Renal cortex interstitium (tissue), 11 donors: ENCODE measurements around the gene FHDC1. TPM values are rescaled to one million over a fixed set of nuclear protein-coding genes. Genes with fewer than 3 reads are reported as not detected.

Source experiments
- DNase-seq, 11 donors: peaks; one replicate each; pipeline ENCODE4 v3.0.0-alpha.2; 2013; ENCODE audit warnings: low read depth in 9 of 11, low spot score in 4 of 11; ENCODE audit errors: extremely low read depth in 1 of 11
- polyA plus RNA-seq, 3 donors: library from polyadenylated mRNA; unstranded; fragments of 120-200 nt; gene quantifications; one replicate each; pipeline ENCODE4 v1.2.1, GENCODE V29; 2013; ENCODE audit not compliant: insufficient read length in 3 of 3

FHDC1 gene
- polyA plus RNA-seq, 3 donors = 3.8 to 4.9 (median 4.4) TPM

DNA sequence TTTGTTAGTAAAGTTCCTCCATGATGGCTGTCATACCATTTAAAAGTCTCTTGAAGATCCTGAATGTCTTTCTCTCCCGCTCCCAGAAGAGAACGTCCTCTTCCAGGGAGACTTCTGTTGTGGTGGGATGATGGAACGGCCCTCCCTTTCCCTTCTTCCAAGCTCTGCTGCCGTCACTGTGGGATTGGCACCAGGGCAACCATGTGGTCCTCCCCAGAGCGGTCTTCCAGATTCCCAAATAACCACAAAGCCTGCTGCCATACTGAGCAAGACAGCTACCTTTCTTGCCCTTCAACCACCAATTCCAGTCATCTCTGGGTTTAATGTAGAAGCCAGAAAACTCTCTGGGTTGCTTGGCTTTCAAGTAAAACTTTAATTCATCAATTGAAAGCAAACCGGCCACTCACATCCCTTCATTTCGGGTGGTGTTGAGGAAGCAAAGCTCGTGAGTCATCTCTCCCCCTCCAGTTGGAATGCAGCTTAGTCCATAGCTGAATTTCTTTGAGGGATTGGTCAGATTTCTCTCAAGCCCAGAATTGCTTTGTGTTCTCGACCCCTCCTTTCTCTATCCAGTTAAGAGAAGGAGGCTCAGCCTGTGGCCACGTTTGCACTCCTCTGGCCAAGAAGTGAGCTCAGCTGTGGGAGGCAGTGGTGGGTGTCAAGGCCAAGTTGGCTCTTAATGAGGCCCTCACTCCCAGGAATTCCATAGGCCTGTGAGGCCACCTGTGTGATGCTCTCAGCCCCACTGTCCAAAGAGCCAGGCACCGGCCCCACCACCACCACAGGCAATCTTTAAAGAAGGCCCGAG is 36.9 kb downstream of the FHDC1 start:
- no peak for DNase-seq

GRCh38 chr4:152973629-152974467 is 37.7 kb downstream of the FHDC1 start:
- DNase-seq = no peak

GRCh38 chr4:152974468-152975379 is 38.6 kb downstream of the FHDC1 start:
- no peak for DNase-seq

GRCh38 chr4:152975380-152976211 is 39.5 kb downstream of the FHDC1 start:
- DNase-seq = no peak

GRCh38 chr4:152976212-152976761 is 40.2 kb downstream of the FHDC1 start:
- DNase-seq = no peak

DNA sequence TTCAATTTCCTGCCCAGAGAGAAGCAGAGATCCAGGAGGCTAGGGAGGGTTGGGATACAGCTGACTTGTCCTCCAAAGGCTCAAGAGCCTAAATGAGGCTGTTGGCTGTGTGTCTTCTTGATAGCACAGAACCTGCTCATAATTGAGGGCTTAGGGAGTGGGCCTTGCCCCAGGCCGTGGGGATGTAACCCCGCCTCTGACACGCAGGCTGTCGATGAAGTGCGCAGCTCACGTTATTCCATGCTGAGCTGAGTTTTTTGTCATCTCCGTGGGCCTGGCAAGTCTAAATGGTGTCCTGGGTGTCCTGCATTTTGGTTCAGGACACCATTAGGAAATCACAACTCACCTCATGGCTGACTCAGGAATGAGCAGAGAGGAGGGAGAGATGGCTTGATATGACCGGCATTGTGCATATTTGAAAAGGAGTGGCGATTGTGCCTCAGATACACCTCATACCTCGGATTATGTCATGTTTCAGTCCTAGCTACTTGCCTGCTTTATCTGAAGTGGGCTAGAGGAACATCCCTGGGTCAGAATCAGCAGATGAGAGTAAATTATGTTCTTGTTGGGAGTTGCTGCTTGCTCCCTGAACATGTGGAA is 43.7 kb downstream of the FHDC1 start:
- DNase-seq = no peak

GRCh38 chr4:152981278-152981677 is 45.2 kb downstream of the FHDC1 start:
- DNase-seq = no peak

DNA sequence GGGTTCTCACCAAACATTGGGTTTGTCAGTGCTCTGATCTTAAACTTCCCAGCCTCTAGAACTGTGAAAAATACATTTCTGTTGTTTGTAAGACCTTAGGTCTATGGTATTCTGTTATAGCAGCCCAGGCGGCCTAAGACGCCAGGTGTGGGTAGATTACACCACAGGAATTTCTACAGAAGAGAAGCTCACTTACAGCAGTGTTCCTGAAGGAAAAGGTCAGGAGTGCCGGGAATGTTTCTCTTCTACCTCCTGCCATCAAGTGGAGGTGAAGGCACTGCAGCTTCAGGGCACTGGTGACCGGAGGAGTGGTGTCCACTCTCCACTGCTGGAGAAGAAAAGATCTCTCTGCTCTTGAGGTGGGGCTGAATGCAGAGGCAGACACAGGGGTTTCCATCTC is 45.7 kb downstream of the FHDC1 start:
- DNase-seq = no peak

- no peak for DNase-seq
Observed at GRCh38 chr4:152983221-152983620, 47.1 kb downstream of the FHDC1 start.

DNA sequence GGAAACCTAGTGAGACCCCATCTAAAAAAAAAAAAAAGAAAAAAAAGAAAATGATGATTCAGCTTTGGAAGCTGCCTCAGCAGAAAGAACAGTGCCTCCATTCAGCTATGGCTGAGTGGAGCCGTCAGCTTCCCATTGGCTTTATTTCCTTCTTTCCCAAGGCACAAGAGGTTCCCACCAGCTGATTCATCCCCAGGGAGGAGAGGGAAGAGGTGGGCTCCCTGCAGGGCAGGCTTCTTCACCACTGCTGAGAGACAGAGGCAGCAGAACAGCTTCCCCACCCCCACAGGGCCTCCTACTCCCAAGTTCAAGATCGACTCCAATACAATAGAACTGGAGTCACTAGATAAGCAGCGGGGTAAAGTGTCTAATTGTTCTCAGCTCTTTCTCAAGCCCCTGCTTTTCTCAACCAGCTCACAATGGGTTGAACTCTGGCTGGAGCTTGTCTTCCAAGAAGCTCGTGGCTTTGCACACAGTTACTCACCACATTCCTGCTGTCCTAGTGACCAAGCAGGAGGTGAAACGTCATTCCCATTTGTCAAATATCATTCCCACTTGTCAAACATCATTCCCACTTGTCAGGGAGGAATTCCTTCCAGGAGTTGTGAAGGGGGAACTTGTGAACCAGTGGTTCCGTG is 47.8 kb downstream of the FHDC1 start:
- no peak for DNase-seq

DNA sequence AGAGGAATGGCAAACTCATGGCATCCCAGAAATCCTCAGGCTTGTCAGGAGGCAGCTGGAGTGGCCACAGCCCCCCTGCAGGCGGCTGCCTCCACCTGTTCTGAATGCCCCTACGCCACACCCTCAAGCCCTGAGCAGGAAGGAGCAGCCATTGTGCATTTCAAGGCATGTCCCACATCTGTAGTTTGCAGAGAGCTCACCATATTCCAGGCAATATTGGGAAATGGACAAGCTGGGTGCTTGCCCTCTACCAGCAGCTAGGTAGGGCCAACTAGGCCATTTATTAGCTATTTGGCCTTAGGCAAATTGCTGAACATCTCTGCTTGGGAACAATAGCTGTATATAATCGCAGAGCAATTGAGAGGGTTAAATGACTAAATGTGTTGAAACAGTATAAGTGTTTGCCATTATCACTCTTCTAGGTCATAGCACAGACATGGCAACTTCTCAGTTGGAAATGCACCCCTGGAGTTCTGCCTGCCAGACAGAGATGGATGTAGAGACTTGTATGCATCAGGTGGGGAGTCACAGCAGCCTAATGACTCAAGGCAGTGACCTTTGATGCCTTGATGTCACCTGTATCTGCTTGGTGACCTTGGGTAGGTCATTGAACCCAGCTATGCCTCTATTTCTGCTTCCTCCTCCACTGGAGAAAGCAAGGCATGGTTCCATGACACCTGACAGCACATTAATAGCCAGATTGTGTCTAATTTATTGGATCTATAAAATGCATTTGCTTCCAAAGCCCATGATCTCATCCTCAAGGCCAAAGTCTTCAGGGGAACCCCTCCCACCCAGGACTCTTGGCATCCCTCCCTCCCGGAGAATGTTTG is 52.8 kb downstream of the FHDC1 start:
- no peak for DNase-seq

DNA sequence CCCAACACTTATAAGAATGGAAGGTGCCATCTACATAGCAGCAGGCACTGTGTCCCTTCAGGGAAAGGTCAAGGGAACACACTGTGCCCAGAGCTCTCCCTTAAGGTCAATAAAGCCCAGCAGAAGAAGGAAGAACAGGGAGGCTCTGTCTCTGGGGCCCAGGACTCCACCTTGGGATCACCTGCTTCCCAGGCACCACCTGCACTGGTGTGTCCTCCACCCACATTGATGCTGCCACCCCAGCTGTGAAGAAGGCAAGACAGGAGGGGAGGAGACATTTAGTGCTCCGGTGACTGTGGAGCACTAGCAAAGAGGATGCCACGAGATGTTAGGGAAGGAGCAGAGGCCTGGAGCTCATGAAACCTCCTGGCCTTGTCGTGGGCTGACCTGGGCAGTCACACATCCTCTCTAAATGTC is 53.4 kb downstream of the FHDC1 start:
- no peak for DNase-seq

DNA sequence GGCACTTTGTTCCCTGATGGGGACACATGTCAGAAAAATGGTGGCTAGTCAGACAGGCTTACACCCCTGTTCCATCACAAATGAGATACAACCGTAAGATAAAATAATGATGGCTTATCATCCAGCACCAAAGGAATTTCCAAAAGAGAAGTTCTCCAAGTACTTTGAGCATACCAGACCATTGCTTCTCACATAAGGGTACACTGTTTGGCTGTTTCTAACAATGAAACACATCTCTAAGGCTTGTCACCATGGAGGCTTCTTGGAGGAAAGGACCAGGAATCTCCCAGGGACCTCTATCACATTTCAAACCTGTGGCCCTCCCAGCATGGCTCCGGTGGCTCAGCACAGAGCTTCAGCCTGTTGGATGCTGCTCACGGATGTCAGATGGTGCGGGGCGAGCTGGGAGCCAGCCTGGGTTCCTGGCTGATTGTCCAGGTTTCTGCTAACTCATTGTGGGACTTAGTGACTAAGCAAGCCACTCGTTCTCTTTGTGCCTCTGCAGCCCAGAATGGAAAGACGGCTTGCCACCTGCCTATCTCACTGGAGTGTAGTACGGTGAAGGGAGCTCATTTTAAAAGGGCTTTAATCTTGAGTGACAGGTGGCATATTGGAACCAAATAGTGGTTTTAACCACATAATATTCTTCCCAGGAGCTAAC is 54.5 kb downstream of the FHDC1 start:
- no peak for DNase-seq

DNA sequence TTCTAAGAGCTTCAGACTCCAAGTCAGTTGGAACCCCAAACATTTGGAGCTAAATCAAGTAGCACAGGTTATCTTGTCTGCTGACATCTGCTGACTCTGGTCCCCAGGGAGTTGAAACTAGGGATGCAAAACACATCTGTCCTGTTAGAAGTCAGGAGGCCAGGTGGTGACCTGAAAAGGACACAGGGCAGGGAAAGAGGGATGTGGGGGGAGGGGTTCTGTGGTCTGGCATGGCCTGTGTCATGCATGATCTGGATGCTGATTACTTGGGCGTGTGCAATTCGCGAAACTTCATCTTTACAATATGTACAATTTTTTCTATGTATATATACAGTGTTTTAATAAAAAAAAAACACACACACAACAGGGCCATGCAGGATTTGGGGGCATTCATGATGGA is 55.3 kb downstream of the FHDC1 start:
- no peak for DNase-seq

GRCh38 chr4:152992027-152992426 is 55.9 kb downstream of the FHDC1 start:
- no peak for DNase-seq

DNA sequence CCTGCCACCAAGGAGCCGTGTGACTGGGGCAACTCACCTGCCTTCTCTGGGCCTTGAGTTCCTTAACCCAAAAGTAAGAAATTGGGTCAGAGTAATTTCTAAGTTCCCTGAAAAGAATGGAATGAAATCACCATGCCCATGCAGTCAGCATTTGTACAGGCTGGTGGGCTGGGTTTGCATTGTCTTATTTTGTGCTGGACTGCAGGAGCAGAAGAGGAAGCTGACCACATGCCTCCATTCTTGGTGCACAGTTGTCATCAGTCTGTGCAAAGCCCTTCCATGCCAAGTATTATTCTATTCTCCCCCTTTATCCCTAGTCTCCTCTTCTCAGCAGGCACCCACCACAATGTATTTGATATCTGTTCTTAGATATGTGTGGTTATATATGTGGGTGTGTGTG is 56.3 kb downstream of the FHDC1 start:
- DNase-seq = no peak
